Measurements from ENCODE around the gene GRID1.

GRID1 gene

GRCh38 chr10:86233131-86233530, 133.5 kb downstream of the GRID1 start:
- TF ChIP-seq CTCF (IDR thresholded peaks at IDR 0.05): no peak

DNA sequence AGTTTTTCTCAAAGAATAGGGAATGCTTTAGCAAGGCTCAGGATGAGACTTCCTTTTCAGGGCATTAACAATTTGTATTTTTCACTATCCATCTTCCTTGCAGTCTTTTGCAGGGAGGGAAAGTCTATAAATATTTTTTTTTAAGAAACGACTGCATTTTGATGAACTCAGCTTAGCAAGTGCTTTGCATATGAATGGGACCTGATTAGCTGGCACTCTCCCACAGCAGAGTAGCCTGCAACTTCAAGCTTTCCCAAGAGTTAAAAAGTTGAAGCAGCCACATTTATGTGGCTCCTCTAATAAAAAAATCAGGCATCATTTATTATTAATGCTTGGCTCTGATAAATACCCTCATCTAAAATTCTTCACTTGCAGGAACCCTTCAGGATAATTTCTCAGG, 134.0 kb downstream of the GRID1 start:
- no peak for TF ChIP-seq CTCF (IDR thresholded peaks at IDR 0.05)
- TF ChIP-seq ZFX (IDR thresholded peaks at IDR 0.05; ENCODE audit: borderline replicate concordance): no peak

More at GRCh38 chr10:86233131-86233530, 133.5 kb downstream of the GRID1 start:
- H3K27ac ChIP-seq: no peak overlapping the region

GRCh38 chr10:86231796-86232560, 134.6 kb downstream of the GRID1 start:
- H3K27ac ChIP-seq: no peak overlapping the region
- TF ChIP-seq ZFX (IDR thresholded peaks at IDR 0.05; ENCODE audit: borderline replicate concordance): no peak

More for the DNA sequence above, 134.0 kb downstream of the GRID1 start:
- H3K27ac ChIP-seq: no peak overlapping the region

DNA sequence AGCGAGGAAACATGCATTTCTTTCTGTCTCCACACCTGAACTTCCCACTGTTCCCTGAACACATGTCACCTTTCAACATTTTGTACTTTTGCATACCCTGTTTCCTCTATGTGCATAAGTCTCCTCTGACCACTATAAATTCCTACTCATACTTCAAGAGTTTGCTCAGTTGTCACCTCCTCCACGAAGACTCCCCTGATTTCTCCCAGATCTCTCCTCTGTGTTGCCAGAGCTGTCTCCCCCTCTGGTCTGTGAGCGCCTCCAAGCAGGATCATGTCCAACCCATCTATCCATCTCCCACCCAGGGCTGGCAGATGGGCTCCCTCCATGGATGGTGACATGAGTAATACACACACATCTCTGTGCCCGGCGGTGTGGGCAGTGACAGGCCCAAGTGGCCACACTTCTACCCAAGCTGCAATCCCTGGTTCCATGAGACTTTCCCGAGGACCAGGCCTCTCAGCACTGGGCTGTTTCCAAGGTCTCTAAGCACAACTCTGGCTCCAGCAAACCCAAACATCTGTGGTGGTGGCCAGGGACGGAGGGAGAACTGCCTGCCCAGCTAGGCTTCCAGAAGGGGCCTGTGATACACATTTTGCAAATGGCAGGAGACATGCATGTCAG, 135.9 kb downstream of the GRID1 start:
- TF ChIP-seq ZFX (IDR thresholded peaks at IDR 0.05; ENCODE audit: borderline replicate concordance) (no peak), CTCF (IDR thresholded peaks at IDR 0.05) (no peak)
- H3K27ac ChIP-seq: no peak overlapping the region

DNA sequence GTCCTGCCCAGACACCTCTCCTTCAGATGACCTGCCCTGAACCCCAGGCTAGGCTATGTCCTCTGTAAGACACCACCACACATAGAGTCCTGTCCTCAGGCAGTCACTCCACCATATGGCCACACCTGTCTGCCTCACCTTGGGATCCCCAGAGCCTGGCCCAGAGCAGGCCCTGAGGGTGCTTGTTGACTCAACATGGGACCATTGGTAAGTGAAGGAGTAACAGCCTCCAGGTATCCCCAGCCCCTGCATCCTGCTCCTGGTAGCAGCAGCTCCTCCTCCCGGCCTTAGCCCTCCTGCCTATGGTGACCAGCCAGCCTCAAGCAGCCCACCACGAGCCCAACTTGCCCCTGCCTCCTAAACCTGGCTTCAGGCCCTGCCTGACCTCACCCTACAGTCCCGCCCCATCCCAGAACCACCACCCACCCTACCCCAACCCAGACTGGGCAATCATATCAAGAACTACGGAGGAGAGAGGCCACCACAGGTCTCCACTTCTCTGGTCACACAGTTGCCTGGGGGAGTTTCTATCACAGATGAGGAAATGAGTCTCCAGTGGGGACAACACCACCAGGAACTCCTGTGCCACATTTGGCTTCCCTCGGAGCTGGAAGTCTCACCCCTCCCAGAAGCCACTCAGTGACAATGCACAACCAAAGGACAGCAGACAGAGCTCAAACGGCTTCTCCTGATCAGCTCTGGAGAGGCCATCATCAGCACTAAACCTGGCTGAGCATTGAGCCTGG, 136.6 kb downstream of the GRID1 start:
- no peak for TF ChIP-seq ZFX (IDR thresholded peaks at IDR 0.05; ENCODE audit: borderline replicate concordance)
- no peak for TF ChIP-seq CTCF (IDR thresholded peaks at IDR 0.05)
- no peak overlapping the region for H3K27ac ChIP-seq

DNA sequence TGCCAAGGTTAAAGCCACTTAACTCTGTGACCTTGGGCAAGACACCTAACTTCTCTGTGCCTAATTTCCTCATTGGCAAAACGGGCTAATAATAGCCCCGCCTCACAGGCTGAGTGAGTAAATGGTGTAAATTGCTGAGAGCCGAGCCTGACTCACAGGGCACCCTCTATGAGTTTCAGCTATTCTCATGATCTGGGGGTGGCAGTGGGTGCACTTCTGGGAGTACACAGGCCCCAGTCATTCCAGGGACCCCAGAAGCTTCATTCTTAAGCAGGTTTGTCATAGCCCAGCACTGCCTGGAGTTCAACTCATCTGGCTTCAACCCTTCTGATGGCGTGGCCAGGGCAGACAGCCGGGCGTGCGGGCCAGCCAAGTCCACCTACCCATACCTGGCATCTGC, 137.2 kb downstream of the GRID1 start:
- no peak overlapping the region for H3K27ac ChIP-seq
- TF ChIP-seq ZFX (IDR thresholded peaks at IDR 0.05; ENCODE audit: borderline replicate concordance) (no peak), CTCF (IDR thresholded peaks at IDR 0.05) (no peak)

DNA sequence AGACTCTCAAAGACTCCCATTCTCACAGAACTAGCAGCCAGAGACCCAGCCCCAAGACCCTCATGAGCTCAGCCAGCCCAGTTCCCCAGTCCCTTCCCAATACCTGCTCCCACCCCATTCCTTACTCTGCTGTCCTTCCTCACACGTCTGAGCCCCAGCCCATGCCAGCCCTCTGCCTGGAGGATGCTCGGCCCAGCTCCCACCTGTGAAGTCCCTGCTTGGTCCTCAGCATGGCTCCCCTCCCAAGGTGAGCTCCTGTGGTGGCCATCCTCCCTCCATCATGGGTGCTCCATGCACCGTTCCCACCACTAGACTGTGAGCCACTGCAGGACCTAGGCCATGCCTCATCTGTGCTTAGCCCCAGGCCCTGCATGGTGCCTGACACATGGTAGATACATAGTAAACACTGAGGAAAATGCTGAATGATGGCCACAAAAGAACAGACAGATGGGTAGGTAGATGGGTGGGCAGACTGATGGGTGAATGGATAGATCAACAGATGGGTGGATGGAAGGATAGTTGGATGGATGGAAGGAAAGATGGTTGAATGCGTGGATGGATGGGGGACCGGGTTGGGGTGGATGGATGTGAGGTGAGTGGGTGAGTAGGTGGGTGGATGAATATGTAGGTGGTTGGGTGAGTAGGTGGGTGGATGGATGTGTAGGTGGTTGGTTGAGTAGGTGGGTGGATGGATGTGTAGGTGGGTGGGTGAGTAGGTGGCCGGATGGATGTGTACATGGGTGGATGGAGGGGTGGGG, 138.9 kb downstream of the GRID1 start:
- no peak for TF ChIP-seq ZFX (IDR thresholded peaks at IDR 0.05; ENCODE audit: borderline replicate concordance)
- TF ChIP-seq CTCF (IDR thresholded peaks at IDR 0.05): no peak
- H3K27ac ChIP-seq: no peak overlapping the region

All from 22Rv1 (cell line).